Dermis blood vessel endothelial cell (primary cell): ENCODE measurements around the gene ADAM11. TPM values are rescaled to one million over a fixed set of nuclear protein-coding genes. Genes with fewer than 3 reads are reported as not detected.

Source experiments
- total RNA-seq: library from RNA; depleted of rRNA; stranded (reverse); fragments of >200 nt; gene quantifications from 2 replicates; pipeline ENCODE4 v1.2.3, GENCODE V29; 2014

ADAM11 gene
- total RNA-seq, 1 donor from 2014 or later = under 0.01 TPM

Other genes with a start within 250 kb of the ADAM11 start
- gene FZD2, start 201.5 kb upstream of the ADAM11 start, total RNA-seq = 0.68 and 1.0 TPM in 2 replicates
- gene MEIOC, start 102.5 kb upstream of the ADAM11 start, total RNA-seq = under 0.01 TPM in 2 replicates
- 40.2 and 45.5 TPM in 2 replicates for gene CCDC43, start 69.2 kb upstream of the ADAM11 start, total RNA-seq
- 2.6 and 7.7 TPM in 2 replicates for gene DBF4B, start 50.3 kb upstream of the ADAM11 start, total RNA-seq
- 7.5 and 13.9 TPM in 2 replicates for gene GJC1, start 71.3 kb downstream of the ADAM11 start, total RNA-seq
- gene HIGD1B, start 88.9 kb downstream of the ADAM11 start, total RNA-seq = not detected in 2 replicates
- 154 and 298 TPM in 2 replicates for gene EFTUD2, start 140.5 kb downstream of the ADAM11 start, total RNA-seq
- gene GFAP, start 156.5 kb downstream of the ADAM11 start, total RNA-seq = 0.51 TPM in 1 of 2 replicates, not detected in the other
- 1.4 and 7.3 TPM in 2 replicates for gene KIF18B, start 188.8 kb downstream of the ADAM11 start, total RNA-seq
- 0.14 TPM in 1 of 2 replicates, not detected in the other for gene C1QL1, start 209.3 kb downstream of the ADAM11 start, total RNA-seq